Measurements from ENCODE around the gene TMCC2. TPM values are rescaled to one million over a fixed set of nuclear protein-coding genes. Genes with fewer than 3 reads are reported as not detected.
"Not testable (repeated sequence)": the region's sequence is repeated elsewhere in the genome, so short reads cannot be mapped to it uniquely, and the experiment has no call there.

Gene TMCC2
- total and polyA plus RNA-seq, 3 donors from 2014 or later, result 8.5 to 14.7 (median 12.1) TPM

DNA sequence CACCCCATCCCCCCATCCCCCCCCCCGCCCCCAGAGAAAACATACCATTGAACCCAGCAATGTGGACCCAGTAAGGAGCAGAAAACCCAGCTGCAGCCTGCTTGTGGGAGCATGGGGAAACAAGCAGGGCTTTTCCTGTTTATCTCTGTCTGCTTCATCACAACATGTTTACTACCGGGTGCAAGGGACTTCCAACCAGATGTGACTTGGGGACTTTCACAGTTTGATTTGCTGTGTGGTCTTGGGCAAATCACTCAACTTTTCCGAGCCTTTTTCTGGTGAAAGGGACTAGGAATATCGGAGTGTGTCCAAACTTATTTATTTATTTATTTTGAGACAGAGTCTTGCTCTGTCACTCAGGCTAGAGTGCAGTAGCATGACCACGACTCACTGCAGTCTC lies 3.2 kb downstream of the TMCC2 start:
- Histone ChIP-seq H3K9me3 (no peaks in the 10 kb centered on the region), H3K4me3 (no peak overlapping the region), H3K4me1 (peaks cover 13% of the 10 kb centered on the region), H3K27me3 (no peaks in the 10 kb centered on the region), H3K27ac (no peak overlapping the region), H3K36me3 (ENCODE audit: low read depth, missing control alignments) (no peaks in the 10 kb centered on the region)
- DNase-seq, result no peak
- WGBS, 2 donors, result 82 to 88% methylated on average over 5 of the region's 5 CpGs
- intact Hi-C loops (cut with DNase I; ENCODE audit: low total_unique reads), result no loop called here
- TF ChIP-seq, protein P1, sequence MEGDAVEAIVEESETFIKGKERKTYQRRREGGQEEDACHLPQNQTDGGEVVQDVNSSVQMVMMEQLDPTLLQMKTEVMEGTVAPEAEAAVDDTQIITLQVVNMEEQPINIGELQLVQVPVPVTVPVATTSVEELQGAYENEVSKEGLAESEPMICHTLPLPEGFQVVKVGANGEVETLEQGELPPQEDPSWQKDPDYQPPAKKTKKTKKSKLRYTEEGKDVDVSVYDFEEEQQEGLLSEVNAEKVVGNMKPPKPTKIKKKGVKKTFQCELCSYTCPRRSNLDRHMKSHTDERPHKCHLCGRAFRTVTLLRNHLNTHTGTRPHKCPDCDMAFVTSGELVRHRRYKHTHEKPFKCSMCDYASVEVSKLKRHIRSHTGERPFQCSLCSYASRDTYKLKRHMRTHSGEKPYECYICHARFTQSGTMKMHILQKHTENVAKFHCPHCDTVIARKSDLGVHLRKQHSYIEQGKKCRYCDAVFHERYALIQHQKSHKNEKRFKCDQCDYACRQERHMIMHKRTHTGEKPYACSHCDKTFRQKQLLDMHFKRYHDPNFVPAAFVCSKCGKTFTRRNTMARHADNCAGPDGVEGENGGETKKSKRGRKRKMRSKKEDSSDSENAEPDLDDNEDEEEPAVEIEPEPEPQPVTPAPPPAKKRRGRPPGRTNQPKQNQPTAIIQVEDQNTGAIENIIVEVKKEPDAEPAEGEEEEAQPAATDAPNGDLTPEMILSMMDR (IDR thresholded peaks at IDR 0.05), result no peak
- no peak for TF ChIP-seq POLR2A (IDR thresholded peaks at IDR 0.05)

DNA sequence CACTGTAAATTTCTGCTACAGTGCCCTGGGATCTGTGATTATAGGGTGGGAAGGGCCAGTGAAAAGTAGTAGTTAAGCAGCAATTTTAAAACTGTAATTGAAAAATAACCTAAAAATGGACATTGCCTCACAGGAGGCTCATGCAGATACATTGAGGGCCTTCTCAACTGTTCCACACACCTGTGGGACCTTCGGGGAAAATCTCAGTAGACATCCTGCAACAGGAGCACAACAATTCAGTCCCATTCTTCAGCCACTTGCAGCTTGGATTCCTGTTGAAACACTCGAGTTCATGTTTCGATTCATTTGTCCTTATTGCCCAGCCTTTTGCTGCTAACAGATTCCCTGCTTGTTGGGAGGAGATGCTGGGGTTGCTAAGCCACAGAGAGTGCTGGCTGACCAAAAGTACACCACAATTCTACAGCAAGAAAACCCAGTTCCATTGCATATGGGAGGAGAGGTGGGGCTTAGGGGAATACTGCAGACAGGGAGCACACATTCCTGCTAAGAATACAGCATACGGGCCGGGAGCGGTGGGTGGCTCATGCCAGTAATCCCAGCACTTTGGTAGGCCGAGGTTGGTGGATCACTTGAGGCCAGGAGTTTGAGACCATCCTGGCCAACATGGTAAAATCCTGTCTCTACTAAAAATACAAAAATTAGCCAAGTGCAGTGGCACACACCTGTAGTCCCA lies 4.5 kb downstream of the TMCC2 start:
- DNase-seq, result no peak
- H3K4me1 ChIP-seq, result peaks cover 13% of the 10 kb centered on the region
- no peak overlapping the region for H3K4me3 ChIP-seq
- no peak for TF ChIP-seq POLR2A (IDR thresholded peaks at IDR 0.05)
- TF ChIP-seq, protein P1 (IDR thresholded peaks at IDR 0.05), result no peak
- intact Hi-C loops (cut with DNase I; ENCODE audit: low total_unique reads), result no loop called here
- 96 to 97% methylated on average over 7 of the region's 7 CpGs for WGBS, 2 donors
- H3K27me3 ChIP-seq, result no peaks in the 10 kb centered on the region
- H3K36me3 ChIP-seq (ENCODE audit: low read depth, missing control alignments), result no peaks in the 10 kb centered on the region
- H3K9me3 ChIP-seq, result no peaks in the 10 kb centered on the region
- no peak overlapping the region for H3K27ac ChIP-seq

DNA sequence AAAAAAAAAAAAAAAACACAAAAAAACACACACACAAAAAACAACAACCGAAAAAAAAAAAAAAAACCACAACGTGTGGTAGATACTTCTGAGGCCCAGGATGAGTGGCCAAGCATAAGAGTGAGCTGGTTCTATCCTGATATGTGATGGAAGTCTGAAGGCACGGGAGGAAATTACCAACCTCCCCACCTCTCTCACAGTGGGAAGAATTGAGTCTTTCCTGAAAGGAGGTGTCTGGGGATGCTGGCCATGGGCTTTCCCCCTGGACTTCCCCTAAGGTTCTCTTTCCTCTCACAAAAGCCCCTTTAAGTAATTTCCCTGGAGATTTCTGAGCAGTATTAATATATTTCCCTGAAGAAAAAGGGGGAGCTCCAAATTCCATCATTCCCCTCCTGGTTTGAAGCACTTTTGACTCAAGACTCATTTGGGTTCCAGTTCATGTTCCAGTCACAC lies 5.2 kb downstream of the TMCC2 start:
- TF ChIP-seq POLR2A (IDR thresholded peaks at IDR 0.05), result no peak
- TF ChIP-seq, protein P1 (IDR thresholded peaks at IDR 0.05), result no peak
- intact Hi-C loops (cut with DNase I; ENCODE audit: low total_unique reads), result no loop called here
- WGBS, 2 donors, result 85 to 90% methylated on average over 3 of the region's 3 CpGs
- no peaks in the 10 kb centered on the region for H3K27me3 ChIP-seq
- H3K36me3 ChIP-seq (ENCODE audit: low read depth, missing control alignments), result no peaks in the 10 kb centered on the region
- H3K4me3 ChIP-seq, result no peak overlapping the region
- no peak overlapping the region for H3K27ac ChIP-seq
- H3K4me1 ChIP-seq, result peaks cover 13% of the 10 kb centered on the region
- H3K9me3 ChIP-seq, result no peaks in the 10 kb centered on the region
- no peak for DNase-seq

DNA sequence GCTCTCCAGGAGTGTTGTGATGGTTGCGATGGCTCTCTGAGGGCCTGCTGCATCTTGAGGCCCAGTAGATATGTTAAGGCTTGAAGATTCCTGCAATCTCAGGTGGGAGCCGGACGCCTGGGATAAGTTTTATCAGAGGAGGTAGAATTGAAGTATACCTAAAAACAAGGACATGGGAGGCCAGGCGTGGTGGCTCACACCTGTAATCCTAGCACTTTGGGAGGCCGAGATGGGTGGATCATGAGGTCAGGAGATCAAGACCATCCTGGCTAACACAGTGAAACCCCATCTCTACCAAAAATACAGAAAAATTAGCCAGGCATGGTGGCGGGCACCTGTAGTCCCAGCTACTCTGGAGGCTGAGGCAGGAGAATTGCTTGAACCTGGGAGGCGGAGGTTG lies 6.2 kb downstream of the TMCC2 start:
- WGBS, 2 donors, result 93 to 96% methylated on average over 7 of the region's 7 CpGs
- DNase-seq; H3K9me3 ChIP-seq; intact Hi-C loops (cut with DNase I; ENCODE audit: low total_unique reads); H3K27me3 ChIP-seq; H3K4me3 ChIP-seq; H3K27ac ChIP-seq; H3K36me3 ChIP-seq (ENCODE audit: low read depth, missing control alignments): not testable (repeated sequence)
- peaks cover 13% of the 10 kb centered on the region for H3K4me1 ChIP-seq

DNA sequence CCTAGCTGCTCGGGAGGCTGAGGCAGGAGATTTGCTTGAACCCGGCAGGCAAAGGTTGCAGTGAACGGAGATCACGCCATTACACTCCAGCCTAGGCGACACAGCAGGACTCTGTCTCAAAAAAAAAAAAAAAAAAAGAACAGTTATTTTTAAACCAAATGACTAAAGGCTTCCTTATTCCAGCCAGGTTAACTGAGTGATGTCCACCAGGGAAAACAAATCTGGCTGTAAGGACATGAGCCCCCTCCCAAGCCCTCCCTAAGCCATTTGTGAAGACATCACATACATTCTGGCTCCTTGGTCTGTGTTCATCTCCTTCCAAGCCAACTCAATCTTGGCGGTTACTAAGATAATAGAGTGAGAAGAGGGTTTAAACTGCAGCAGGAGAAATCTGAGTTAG lies 8.2 kb downstream of the TMCC2 start:
- no peaks in the 10 kb centered on the region for H3K9me3 ChIP-seq
- H3K36me3 ChIP-seq (ENCODE audit: low read depth, missing control alignments), result no peaks in the 10 kb centered on the region
- WGBS, 2 donors, result 81 to 92% methylated on average over 6 of the region's 6 CpGs
- H3K4me1 ChIP-seq, result peaks cover 7% of the 10 kb centered on the region
- H3K27ac ChIP-seq, result no peak overlapping the region
- no peaks in the 10 kb centered on the region for H3K27me3 ChIP-seq
- TF ChIP-seq, protein P1 (IDR thresholded peaks at IDR 0.05), result no peak
- TF ChIP-seq POLR2A (IDR thresholded peaks at IDR 0.05), result no peak
- no peak for DNase-seq
- no peak overlapping the region for H3K4me3 ChIP-seq
- intact Hi-C loops (cut with DNase I; ENCODE audit: low total_unique reads), result no loop called here

Data from testis (tissue), 3 donors.